Thoracic aorta (tissue), 2 donors: Measurements from ENCODE around the gene TXLNB. TPM values are rescaled to one million over a fixed set of nuclear protein-coding genes. Genes with fewer than 3 reads are reported as not detected.
A peak's percentile ranks its signal among the peaks of the same experiment; 100 is the strongest.

Source experiments
- ATAC-seq: fragments of 150-250 bp; one replicate; pipeline ENCODE4 v1.8.0; 2017; ENCODE audit warnings: low read depth; ENCODE audit not compliant: insufficient number of reproducible peaks, low FRiP score
- DNase-seq: peaks from one replicate; pipeline ENCODE4 v3.0.0-alpha.2; 2020; ENCODE audit warnings: low spot score
- H3K27ac ChIP-seq, 2 donors: fragments of 200-600 bp; sonication (generic); 1 replicate in 1 of 2; 2 replicates in 1 of 2; pipeline ENCODE4 v1.5.1; 2016; ENCODE audit warnings: mild to moderate bottlenecking in 2 of 2, moderate library complexity in 2 of 2
- H3K27me3 ChIP-seq: fragments of 200-600 bp; sonication (generic); replicated peaks from 2 replicates; pipeline ENCODE4 v1.6.0; 2016; ENCODE audit warnings: mild to moderate bottlenecking; ENCODE audit not compliant: insufficient read depth
- H3K36me3 ChIP-seq: fragments of 200-600 bp; sonication (generic); one replicate; pipeline ENCODE4 v1.5.1; 2016
- H3K4me1 ChIP-seq, 2 donors: fragments of 200-600 bp; sonication (generic); 1 replicate in 1 of 2; 2 replicates in 1 of 2; pipeline versions ENCODE4 v1.5.1 to v1.6.0; 2016; ENCODE audit warnings: low read depth in 2 of 2, mild to moderate bottlenecking in 1 of 2; ENCODE audit not compliant: control insufficient read depth in 1 of 2
- H3K4me3 ChIP-seq: fragments of 200-600 bp; sonication (generic); 2 replicates; pipeline ENCODE4 v1.5.1; 2016; ENCODE audit warnings: mild to moderate bottlenecking
- H3K9me3 ChIP-seq: fragments of 200-600 bp; sonication (generic); 2 replicates; pipeline ENCODE4 v1.5.1; 2016
- CTCF ChIP-seq: fragments of 200-600 bp; sonication (generic); IDR thresholded peaks from one replicate; pipeline ENCODE4 v1.5.1; 2019; ENCODE audit warnings: antibody characterized with exemption
- total RNA-seq, 2 donors: library from RNA; depleted of rRNA; stranded (reverse); fragments of >200 nt; gene quantifications; one replicate each; pipeline versions ENCODE4 v1.1.0 to v1.2.3, GENCODE V29; 2016

Gene TXLNB
- total RNA-seq, 2 donors from 2014 or later = 0.49 to 0.81 TPM

- TF ChIP-seq CTCF = no peak
- Histone ChIP-seq H3K9me3 (no peaks in the 10 kb centered on the region), H3K4me3 (no peak overlapping the region), H3K36me3 (no peaks in the 10 kb centered on the region), H3K27me3 (no peaks in the 10 kb centered on the region), H3K27ac (peak overlapping the region; percentile 54 to 63), H3K4me1 (peaks cover 27 to 52% of the 10 kb centered on the region in 2 donors)
- DNase-seq (no peak), ATAC-seq (no peak)
Measured at GRCh38 chr6:139251045-139251690, 40.6 kb downstream of the TXLNB start.

GRCh38 chr6:139250296-139251044 is 41.3 kb downstream of the TXLNB start:
- Histone ChIP-seq H3K9me3 (no peaks in the 10 kb centered on the region), H3K27ac (peak overlapping the region; percentile 54 to 63), H3K4me3 (no peak overlapping the region), H3K4me1 (peaks cover 22 to 46% of the 10 kb centered on the region in 2 donors), H3K36me3 (no peaks in the 10 kb centered on the region), H3K27me3 (no peaks in the 10 kb centered on the region)
- DNase-seq (no peak), ATAC-seq (no peak)
- peak; percentile 51 for TF ChIP-seq CTCF

- Histone ChIP-seq H3K27me3 (no peaks in the 10 kb centered on the region), H3K4me1 (peaks cover 17 to 45% of the 10 kb centered on the region in 2 donors), H3K27ac (peak overlapping the region; percentile 54 to 63), H3K9me3 (no peaks in the 10 kb centered on the region), H3K36me3 (no peaks in the 10 kb centered on the region), H3K4me3 (no peak overlapping the region)
- DNase-seq (no peak), ATAC-seq (no peak)
- TF ChIP-seq CTCF = no peak
Measured at GRCh38 chr6:139249395-139249794, 42.4 kb downstream of the TXLNB start.

GRCh38 chr6:139248911-139249310 is 42.9 kb downstream of the TXLNB start:
- no peak for TF ChIP-seq CTCF
- DNase-seq (no peak), ATAC-seq (no peak)
- H3K9me3 ChIP-seq = no peaks in the 10 kb centered on the region
- no peaks in the 10 kb centered on the region for H3K27me3 ChIP-seq
- H3K4me1 ChIP-seq = peaks cover 18 to 48% of the 10 kb centered on the region in 2 donors
- H3K36me3 ChIP-seq = no peaks in the 10 kb centered on the region
- peak overlapping the region; percentile 54 to 63 for H3K27ac ChIP-seq
- H3K4me3 ChIP-seq = no peak overlapping the region

GRCh38 chr6:139247618-139248017 is 44.2 kb downstream of the TXLNB start:
- H3K36me3 ChIP-seq = no peaks in the 10 kb centered on the region
- peaks cover 22 to 61% of the 10 kb centered on the region in 2 donors for H3K4me1 ChIP-seq
- DNase-seq (no peak), ATAC-seq (no peak)
- H3K9me3 ChIP-seq = no peaks in the 10 kb centered on the region
- H3K27ac ChIP-seq = peak overlapping the region; percentile 53 to 70
- H3K27me3 ChIP-seq = no peaks in the 10 kb centered on the region
- H3K4me3 ChIP-seq = peak overlapping the region; percentile 50
- TF ChIP-seq CTCF = no peak
